GM19240 (cell line): Measurements from ENCODE around the gene TOMM34.

Source experiments
- DNase-seq: peaks from one replicate; pipeline ENCODE4 v3.0.0; 2011; ENCODE audit warnings: low spot score; ENCODE audit not compliant: insufficient read length

TOMM34 gene

GRCh38 chr20:44932916-44933315 is 27.3 kb downstream of the TOMM34 start:
- DNase-seq, result no peak

GRCh38 chr20:44931911-44932310 is 28.3 kb downstream of the TOMM34 start:
- no peak for DNase-seq

DNA sequence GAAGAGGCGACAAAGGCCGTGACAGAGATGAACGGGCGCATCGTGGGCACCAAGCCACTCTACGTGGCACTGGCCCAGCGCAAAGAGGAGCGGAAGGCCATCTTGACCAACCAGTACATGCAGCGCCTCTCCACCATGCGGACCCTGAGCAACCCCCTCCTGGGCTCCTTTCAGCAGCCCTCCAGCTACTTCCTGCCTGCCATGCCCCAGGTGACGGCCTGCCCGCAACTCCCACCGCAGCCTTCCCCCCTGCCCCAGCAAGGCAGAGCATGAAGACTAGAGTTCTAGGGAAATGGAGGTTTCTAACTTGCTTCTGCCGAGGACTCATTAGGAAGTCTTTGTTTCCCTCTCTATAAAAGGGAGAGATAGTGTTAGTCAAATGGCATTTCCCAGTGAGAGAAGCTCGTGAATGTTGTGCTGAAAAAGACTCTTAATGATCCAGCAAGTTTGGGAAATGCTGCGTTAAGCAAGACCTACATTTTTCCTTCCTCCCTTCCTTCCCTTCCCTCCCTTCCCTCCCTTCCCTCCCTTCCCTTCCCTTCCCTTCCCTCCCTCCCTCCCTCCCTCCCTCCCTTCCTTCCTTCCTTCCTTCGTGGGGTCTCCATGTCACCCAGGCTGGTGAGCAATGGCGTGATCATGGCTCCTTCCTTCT is 29.6 kb downstream of the TOMM34 start:
- DNase-seq, result no peak

DNA sequence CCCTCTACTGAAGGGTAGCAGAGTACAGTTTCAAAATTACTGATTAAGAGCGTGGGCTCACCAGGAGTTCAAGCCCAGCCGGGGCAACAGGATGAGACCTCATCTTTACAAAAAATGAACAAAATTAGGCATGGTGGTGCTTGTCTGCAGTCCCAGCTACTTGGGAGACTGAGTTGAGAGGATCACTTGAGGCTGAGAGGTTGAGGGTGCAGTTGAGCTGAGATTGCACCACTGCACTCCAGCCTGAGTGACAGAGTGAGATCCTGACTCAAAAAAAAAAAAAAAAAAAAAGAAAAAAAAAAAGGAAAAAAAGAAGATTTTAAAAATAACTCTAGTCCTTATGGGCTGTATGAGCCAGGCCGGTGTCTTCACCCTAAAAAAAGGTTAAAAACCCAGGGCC is 31.6 kb downstream of the TOMM34 start:
- DNase-seq, result no peak

- DNase-seq, result no peak
These were observed 35.7 kb downstream of the TOMM34 start for GRCh38 chr20:44924541-44924940.

DNA sequence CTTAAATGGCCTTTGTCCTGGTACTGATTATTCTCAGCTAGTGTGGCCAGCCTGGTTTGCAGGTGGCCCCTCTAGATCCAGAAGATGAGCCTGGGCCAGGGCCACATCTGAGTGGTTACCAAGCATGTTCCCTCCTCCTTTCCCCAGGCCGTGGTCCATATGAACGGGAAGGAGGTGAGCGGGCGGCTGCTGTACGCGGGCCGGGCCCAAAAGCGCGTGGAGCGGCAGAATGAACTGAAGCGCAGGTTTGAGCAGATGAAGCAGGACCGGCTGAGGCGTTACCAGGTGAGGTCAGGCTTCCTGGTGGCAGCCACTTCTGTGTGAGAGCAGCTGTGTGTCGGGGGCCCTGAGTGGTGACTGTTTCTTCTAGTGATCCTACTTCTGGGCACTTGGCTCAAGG is 38.8 kb downstream of the TOMM34 start:
- DNase-seq, result no peak

DNA sequence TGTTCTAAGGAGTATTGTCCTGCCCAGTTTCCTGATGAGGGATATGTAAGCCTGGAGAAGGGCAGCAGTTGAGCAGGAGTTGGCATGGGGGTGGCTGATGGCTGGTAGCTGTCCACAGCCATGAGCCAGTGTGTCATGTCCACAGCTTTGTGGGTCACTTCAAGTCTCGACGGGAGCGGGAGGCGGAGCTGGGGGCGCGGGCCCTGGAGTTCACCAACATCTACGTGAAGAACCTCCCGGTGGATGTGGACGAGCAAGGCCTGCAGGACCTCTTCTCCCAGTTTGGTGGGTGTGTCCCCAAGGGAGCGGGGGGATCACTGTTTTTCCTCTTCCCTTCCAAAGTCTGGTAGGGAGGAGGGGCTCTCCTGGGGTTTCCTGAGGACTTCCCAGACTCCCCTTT is 41.4 kb downstream of the TOMM34 start:
- DNase-seq, result no peak

DNA sequence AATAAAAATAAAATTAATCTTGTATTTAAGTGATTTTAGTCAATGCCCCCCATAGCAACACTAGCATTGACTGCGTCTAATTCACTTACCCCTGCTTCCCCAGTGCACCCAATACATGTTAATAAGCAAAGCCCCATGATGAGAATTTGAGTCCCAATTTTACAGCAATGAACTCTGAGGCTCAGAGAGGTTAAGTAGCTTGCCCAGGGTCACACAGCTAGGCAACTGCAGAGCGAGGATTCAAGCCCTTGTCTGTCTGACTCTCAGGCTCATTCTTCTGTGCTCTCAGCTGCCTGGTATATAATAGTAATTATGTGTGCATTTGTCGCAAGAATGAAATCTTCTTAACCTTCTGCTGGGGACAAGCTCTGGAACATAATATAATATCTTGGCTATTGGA is 41.9 kb downstream of the TOMM34 start:
- DNase-seq, result no peak

GRCh38 chr20:44917399-44917798 is 42.8 kb downstream of the TOMM34 start:
- DNase-seq, result no peak

- DNase-seq, result no peak
These were observed 43.6 kb downstream of the TOMM34 start for GRCh38 chr20:44916586-44916985.

- no peak for DNase-seq
These were observed 45.3 kb downstream of the TOMM34 start for GRCh38 chr20:44914924-44915323.

DNA sequence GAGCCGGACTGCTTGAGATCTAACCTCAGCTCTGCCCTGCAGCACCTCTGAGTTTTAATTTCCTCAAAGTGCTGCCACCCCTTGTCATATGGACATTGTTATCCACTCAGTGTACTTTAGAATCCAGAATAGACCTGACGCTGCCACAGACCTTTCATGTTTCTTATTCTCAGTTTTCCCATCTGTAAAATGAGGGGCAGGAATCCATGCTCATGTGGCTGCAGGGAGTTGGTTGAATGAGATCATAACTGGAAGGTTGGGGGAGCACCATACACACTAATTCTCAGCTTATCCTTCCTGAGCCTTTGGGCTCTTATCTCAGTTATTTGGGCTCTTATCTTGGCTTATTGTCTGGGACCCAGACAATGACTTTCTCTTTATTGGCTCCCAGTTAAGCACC is 48.0 kb downstream of the TOMM34 start:
- DNase-seq, result no peak

- DNase-seq, result peak; percentile 37
These were observed 48.8 kb downstream of the TOMM34 start for GRCh38 chr20:44911264-44911921.

GRCh38 chr20:44910690-44911262 is 49.4 kb downstream of the TOMM34 start:
- DNase-seq, result no peak

GRCh38 chr20:44909872-44910689 is 50.1 kb downstream of the TOMM34 start, which contains the start of gene PABPC1L:
PABPC1L (plus strand) TSS chr20:44910060; CDS start chr20:44910144, 84 bp downstream.
- DNase-seq, result peak; percentile 73

- no peak for DNase-seq
These were observed 51.0 kb downstream of the TOMM34 start for GRCh38 chr20:44908987-44909871.

DNA sequence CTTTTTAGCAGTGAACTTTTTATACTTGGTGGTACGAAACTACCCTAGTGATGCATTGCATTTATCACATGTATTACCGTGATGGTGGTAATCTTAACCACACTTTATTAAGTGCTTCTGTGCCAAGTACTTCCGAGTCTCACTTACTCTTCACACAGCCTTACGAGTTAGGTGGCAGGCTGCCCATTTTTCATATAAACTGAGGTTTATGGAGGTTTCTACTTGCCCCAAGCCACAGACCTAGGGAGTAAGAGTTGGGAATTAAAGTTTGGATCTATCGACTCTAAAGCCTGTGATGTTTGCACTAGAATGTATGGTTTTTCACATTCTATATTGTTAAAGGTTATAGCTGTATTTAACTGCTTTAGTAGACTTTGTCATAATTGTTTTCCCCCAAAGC is 55.8 kb downstream of the TOMM34 start:
- DNase-seq, result no peak

DNA sequence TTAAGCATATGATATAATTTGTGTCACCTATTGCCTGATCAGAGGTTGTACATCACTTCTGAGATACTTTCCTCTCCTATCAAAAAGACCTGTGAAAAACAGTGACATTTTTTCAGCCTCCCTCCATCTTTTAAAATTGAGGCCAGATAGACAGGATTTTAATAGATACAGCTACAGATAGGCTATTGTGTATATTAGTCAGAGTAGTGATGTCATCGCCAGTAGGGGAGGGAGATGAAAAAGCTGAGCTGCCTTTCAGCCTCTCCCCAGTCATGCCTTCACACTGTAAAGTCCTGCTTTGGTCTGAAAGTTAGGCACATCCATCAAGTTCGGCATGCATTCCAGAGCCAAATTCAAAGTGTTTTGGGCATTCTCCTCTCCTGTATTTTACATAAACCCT is 58.2 kb downstream of the TOMM34 start:
- no peak for DNase-seq

DNA sequence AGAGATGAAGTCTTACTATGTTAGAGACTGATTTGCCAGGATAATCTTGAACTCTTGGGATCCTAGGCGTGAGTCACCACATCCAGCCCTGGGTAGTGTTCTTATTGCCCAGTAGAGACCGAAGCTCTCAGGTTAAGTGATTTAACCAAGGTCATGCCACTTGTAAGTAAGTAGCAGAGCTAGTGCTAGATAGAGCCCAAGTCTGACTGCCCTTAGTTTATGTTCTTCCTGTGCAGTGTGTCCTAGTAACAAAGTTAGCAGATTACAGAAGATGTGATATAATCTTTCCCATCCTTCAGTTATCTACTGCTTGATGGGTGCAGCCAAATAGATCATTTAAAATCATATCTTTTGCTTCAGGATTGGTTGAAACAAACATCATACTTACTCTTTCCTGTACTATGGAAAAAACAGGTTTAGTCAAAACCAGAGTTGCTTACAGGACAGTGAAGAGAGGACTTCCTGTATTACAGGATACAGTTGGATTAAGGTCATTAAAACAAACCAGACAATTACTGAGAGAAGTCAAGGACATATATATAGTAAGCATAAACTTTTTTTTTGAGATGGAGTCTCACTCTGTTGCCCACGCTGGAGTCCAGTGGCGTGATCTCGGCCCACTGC is 59.9 kb downstream of the TOMM34 start:
- DNase-seq, result no peak

- DNase-seq, result no peak
These were observed 63.1 kb downstream of the TOMM34 start for GRCh38 chr20:44897133-44897532.

GRCh38 chr20:44896583-44896982 is 63.6 kb downstream of the TOMM34 start:
- DNase-seq, result no peak
